ACHN (cell line): Measurements from ENCODE around the gene PHACTR2.

Source experiments
- DNase-seq: peaks from one replicate; pipeline ENCODE4 v3.0.0-alpha.2; 2015
- in situ Hi-C: cut with HindIII; loops from 2 replicates; pipeline ENCODE4 v1.10.0; 2017; ENCODE audit warnings: low sequenced_read_pairs, low pct_ligation_motif_present, low pct_unique_long_range_greater_than_20kb

Gene PHACTR2

DNA sequence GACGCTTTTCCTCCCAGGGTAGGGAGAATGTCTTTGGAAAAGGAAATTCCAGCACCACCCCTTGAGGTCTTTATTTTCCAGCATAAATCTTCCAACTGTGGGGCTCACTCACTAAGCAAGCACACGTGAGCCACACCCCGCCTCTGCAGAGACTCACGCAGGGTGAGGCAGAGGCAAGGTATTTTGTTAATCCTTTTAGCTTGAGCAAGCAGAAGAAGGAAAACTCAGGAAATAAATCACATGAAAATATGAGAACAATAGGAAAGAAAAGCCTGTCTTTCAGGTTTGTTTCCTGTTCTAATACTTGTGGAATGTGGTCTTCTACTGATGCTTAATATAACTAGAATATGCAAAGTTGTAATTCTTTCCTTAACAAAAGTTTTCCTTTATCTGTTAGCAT, 4.1 kb upstream of the PHACTR2 start:
- in situ Hi-C loops, result no loop called here
- DNase-seq, result peak; percentile 67

DNA sequence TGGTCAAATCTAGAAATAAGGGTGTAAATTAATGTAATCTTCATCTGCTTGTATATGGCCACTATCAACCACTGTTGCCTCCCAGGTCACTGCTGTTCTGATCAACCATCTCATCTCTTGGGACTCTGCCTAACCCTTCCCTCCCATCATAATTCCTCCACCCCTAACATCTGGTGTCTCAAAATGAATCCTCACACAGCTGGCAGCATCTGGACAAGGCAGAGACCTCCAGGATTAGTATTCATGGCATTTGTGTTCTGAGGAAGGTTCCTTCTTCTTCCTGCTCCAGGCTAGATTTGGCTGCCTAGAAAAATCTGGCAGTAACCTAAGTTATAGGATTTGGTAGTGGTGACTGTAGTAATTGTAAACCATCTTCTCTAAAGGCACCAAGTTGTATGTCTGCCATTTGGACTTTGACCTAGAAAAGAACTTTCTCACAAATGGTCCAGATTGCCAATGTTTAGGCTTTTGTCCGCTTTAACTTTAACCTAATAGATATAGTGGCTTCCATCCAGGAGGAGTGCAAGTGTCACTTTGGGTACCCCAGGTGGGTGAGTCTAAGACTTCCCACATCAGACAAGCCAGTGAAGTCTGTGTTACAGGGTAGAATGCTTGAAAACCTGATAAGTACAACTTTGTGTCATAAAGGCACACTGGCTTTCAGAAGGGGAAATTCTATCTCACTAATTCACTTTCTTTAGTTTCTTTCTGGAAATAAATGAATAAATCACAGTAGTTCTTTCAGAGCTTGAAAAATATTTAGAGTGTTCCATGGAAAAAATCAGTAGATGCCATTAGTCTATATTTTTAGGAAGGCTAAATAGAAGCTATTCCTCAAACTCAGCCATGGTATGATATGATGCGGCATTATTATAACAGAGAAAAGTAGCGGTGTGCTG, 3.0 kb upstream of the PHACTR2 start:
- in situ Hi-C loops, result no loop called here
- no peak for DNase-seq

DNA sequence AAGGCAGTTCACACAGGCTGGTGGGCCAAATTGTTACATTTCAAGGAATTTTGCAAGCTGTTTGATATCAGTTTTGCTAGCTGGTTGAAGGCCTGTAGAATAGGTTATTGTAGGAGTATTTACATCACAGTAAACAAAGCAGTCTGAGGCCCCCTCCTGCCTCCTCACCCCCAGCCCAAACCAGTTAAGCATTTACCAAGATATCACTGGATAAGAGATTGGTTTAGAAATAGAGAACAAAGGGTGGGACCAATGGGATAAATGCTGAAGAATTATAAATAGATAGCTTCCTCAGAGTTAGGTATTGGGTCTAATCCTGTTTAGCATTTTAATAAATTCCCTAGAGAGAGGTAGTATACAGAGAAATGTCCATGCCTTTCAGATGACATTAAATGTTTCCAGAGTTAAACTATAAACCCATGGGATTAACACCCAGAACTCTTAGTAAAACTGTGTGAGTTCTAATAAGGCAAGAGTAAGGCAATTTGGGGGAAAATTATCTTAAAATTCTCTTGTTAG, 2.3 kb upstream of the PHACTR2 start:
- DNase-seq, result no peak
- in situ Hi-C loops, result no loop called here

DNA sequence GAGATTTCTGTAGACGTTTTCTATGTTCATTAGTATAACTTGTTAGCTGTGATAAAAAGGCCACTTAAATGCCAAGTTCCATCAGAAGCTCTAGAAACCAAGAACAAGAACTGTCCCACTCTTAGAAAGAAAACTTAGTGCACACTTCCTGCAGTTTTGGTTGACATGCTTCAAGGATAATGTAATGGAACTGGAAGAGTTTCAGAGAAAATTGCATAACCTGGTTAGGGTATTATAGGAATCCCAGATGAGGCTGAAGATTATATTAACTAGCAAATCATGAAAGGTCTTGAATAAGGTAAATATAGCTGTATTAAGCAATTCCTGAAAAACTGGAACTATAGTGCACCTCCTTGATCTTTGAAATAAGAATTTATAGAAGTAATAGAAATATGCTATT, 1.8 kb upstream of the PHACTR2 start:
- DNase-seq, result peak; percentile 58
- in situ Hi-C loops, result no loop called here

DNA sequence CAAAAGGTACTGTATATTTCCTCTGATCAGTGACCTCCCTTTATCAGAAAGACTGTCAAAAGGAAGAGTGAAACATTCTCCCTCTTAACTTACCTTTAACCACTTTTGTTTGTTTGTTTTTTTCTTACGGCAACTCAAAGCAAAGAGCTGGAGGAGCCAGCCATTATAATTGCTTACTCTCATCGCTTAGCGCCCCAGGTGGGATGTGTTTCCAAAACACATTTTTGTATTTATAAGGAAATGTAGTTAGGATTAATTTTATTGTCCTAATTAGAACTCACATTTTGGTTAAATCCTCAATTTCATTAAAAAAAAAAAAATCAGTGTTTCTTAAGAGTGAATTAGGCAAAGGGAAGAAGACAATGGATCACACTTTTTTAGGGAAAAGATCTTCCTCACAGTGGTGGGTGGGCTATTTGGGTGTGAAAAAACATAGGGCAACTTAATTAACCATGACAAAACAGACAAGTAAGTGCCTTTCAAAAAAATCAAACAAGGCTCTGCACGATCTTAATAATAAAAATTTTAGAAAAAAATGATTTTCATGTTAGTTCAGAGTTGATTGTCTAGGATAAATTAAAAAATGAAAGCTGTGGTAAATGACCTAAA, 1.2 kb upstream of the PHACTR2 start:
- in situ Hi-C loops, result no loop called here
- no peak for DNase-seq

DNA sequence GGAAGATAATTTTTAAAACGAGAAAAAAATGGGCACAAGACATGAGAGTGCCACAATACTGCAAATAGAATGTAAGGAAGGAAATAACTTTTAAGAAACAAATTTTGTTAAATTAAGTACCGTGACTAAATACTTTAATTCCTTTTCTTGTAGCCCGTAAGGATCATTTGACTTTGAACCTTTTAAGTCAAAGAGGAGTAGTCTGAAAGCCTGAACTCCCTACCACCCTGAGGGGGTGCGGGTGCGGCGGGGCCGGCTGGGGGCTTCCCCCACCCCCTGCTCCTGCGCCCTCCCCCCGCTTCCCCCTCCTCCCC, 231 bp upstream of the PHACTR2 start:
- no peak for DNase-seq
- in situ Hi-C loops, result no loop called here

DNA sequence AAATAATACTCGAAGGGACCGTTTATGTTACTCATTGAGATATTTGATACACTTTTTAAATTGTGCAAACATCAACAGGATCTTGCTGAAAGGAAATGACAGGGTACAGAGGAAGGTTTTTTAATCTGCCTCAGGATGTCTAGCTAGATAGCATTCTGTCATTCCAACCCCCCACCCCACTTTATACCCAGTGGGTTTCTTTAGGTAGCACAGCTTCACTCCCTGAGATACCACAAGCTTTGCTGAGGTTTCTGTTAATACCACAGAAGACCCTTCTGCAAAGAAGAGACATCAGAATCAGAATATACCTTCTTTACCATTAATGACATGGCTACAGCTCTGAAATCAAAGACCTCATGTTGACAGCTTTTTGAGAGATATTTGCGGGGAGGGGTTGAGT, 1.3 kb downstream of the PHACTR2 start:
- in situ Hi-C loops, result no loop called here
- no peak for DNase-seq

DNA sequence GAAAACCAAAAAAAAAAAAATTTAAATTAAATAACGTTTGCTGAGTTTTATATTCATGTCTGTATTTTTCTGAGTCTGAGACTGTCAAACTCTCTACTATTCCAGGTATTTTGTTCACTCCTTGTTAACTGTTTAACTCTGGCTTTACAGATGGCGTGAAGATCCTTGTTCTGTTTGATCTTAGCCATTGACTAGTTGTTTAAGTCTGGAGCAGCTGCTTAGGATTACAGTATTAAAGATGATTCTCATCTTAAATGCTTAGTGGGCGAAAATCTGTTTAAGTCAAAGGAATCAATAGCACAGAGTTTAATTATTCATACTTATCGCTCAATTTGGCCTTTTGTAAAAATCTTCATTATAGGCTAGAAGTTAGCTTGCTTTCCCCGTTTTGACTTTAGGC, 2.4 kb downstream of the PHACTR2 start:
- DNase-seq, result no peak
- in situ Hi-C loops, result no loop called here

DNA sequence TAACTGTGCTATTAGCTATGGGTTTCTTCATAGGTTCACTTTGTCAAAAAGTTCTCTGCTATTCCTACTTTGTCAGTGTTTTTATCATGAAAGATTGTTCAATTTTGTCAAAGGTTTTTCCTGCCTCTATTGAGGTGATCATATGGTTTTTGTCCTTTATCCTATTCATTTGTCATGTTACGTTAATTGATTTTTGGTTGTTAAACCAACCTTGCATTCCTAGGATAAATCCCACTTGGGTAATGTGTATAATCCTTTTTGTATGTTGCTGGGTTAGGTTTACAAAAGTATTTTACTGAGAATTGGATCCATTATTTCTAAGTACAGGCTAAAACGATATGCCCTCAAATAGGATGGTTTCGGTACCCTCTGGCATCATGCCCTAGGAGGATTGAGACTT, 5.0 kb downstream of the PHACTR2 start:
- DNase-seq, result no peak
- in situ Hi-C loops, result no loop called here

DNA sequence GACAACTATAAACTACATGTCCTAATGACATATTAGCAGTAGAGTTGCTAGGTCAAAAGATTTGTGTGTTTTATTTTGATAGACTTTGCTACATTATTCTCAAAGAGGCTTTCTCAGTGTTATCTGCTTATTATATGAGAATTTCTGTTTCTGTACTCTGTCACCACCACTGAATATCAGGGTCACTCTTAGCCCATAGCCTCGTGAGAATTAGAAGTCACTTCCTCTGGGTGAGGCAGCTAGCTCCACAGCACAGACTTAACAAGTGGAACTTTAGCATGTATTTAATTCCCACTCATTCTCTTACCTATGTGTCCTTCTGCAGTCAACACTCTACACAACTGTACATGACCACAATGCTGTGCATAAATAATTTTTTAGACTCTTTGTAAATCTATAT, 6.7 kb downstream of the PHACTR2 start:
- in situ Hi-C loops, result no loop called here
- no peak for DNase-seq

DNA sequence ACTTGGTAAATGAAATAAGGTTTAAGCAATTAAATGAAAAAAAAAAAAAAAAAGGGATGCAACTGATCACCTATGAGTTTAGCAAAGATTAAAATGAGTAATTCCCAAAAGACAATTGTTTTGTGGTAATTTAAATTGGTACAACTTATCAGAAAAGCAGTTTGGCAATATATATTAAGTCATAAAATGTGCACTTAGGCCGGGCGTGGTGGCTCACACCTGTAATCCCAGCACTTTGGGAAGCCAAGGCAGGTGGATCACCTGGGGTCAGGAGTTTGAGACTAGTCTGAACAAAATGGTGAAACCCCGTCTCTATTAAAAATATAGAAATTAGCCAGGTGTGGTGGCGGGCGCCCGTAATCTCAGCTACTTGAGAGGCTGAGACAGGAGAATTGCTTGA, 7.9 kb downstream of the PHACTR2 start:
- DNase-seq, result no peak
- in situ Hi-C loops, result no loop called here

DNA sequence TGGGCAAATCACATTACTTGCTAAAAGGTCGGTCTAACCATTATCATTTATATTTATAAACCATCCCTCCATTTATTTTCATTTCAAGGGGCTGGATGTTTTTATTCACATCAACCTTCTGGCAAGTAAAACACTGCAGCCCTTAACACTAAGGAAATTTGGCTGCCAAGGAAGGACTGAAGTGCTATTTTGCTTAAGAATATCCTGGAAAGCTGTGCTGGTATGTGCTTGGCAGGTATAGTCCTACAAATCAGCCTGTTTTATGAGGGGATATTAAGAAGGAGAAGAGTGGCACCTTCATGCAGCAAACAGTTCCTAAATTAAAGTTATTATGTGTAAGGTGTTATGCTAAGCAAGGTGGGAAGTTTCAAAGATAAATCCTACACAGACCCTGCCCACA, 9.8 kb downstream of the PHACTR2 start:
- in situ Hi-C loops, result no loop called here
- no peak for DNase-seq

DNA sequence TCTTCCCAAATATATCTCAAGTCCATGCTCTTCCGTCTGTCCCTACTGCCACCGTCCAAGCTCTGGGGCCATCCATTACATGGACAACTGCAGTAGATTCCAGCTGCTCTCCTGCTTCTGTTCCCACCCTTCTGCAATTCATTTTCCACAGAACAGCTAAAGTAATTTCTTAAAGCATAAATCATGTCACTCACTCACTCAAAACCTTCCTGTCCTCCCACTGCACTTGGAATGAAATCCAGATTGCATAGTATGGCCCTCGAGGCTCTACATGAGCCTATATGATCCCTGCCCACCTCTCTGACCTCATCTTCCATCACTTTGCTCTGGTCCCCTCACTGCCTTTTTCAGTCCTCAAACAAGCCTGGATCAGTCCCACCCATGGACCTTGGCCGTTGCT, 10.9 kb downstream of the PHACTR2 start:
- in situ Hi-C loops, result no loop called here
- no peak for DNase-seq

DNA sequence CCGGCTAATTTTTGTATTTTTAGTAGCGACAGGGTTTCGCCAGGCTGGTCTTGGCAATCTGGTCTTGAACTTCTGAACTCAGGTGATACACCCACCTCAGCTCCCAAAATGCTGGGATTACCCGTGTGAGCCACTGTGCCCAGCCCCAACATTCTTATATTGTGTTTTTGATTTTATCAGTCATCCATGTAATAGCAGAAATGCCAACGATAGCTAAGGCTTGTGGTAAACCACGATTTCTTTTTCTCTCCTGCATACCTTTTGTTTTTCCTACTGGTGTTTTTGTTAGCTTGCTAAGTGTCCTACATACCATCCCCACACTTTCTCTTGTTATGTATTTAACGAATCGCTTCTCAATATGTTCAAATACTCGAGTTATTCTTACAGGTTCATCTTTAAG, 12.1 kb downstream of the PHACTR2 start:
- in situ Hi-C loops, result no loop called here
- DNase-seq, result peak; percentile 40

DNA sequence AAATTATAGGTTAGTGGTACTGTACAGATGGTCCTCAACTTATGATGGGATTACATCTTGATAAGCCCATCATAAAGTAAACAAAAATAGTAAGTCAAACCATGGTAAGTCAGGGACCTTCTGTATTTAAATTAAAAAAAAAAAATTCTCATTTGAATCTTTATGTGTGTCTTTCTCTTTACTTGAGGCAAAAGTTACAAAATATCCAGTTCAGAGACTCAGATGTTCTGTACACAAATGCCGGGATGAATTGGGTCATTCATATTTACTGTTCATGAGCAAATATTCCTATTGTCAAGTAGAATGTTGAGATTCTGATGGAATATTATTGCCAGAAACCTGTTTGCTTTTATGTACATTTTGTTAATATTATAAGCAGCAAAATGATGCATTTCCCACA, 13.4 kb downstream of the PHACTR2 start:
- in situ Hi-C loops, result no loop called here
- DNase-seq, result no peak

DNA sequence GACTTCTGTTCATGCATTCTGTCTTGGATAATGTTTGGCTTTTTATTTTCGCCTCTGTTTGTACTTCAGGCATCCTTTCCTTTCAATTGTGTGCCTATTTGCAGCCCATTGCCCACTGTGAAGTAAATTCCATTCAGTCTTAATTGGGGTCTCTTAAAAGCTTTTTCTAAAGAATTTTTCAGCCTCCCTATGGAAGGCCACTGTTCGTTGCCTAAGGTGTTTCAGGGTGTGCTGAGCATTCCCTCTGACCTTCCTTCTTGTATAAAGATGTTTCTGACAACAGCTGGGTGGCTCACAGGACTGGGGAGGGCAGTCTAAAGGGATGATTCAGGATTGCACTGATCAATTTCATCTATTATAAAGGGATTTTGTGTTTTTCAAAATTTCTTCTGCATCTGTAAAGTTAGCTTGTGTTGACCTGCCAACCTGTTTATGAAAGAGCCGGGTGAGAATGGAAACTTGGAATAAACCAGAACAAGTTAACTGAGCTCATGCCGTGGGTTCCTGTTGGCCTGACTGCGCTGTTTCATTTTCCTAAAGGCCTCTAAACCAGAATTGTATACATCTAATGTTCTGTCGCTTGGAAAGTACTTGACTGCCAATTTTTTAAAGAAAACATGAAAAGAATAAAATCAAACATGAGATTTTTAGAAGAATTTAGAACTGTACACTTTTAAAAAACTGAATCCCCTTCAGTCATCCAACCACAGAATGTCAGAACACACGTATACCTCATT, 14.3 kb downstream of the PHACTR2 start:
- DNase-seq, result no peak
- in situ Hi-C loops, result no loop called here

DNA sequence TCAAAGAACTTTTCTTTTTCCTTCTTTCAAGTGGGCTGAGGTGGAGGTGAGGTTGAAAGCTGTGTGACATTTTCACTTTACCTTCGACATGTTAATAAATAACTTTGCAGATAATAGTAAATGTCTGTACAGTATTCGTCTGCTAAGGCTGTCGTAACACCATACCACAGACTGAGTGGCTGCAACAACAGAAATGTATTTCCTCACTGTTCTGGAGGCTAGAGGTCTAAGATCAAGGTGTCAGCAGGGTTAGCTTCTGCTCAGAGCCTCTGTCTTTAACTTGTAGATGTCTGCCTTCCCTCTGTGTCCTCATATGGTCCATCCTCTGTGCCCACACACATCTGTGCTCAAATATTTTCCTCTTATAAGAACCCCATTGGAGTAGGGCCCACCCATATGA, 14.9 kb downstream of the PHACTR2 start:
- in situ Hi-C loops, result no loop called here
- no peak for DNase-seq

DNA sequence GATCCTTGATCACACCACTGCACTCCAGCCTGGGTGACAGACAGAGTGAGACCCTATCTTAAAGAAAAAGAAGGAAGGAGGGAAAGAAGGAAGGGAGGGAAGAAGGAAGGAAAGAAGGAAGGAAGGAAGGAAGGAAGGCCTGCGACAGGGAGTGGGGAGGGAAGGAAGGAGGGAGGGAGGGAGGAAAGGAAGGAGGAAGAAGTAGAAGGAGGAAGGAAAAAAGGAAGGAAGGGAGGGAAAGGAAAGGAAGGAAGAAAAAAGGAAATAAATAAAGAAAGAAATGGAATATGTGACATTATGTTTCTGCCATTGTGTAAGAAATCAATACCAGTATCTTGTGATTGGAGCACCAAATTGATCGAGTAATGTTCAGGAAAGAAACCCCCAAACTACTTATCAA, 16.2 kb downstream of the PHACTR2 start:
- DNase-seq, result no peak
- in situ Hi-C loops, result no loop called here

DNA sequence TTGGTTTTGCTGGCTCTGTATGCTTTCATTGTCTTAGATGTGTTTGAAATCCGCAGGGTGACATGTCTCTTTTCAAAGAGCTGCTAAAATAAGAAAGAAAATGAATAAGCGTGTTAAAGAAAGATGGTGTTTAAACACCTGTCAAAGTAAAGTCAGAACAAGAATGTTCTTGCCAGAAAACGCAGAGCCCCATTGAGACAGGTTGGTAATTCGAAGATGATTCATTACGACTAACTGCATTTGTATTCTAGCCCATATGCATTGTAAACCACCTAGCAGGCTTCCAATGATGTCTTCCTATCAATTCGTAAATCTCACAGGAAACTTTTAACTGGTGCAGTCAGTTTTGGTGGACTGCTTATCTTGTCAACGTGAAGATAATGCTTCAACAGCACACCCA, 16.8 kb downstream of the PHACTR2 start:
- DNase-seq, result no peak
- in situ Hi-C loops, result no loop called here
